Mesendoderm (in vitro differentiated cells): Measurements from ENCODE around the gene ARID1B.

Source experiments
- DNase-seq: peaks from one replicate; pipeline ENCODE4 v3.0.0; 2013
- H2AK5ac ChIP-seq: 2 replicates; pipeline ENCODE4 v1.6.1; 2013; ENCODE audit warnings: low read length, inconsistent platforms
- H2BK120ac ChIP-seq: 2 replicates; pipeline ENCODE4 v1.6.1; 2013; ENCODE audit warnings: low read depth, mild to moderate bottlenecking, low read length, moderate library complexity, mixed read lengths
- H2BK15ac ChIP-seq: replicated peaks from 2 replicates; pipeline ENCODE4 v1.6.1; 2013; ENCODE audit warnings: low read depth, mild to moderate bottlenecking, moderate library complexity
- H2BK5ac ChIP-seq: 2 replicates; pipeline ENCODE4 v1.6.1; 2013; ENCODE audit warnings: low read length, inconsistent platforms
- H3K18ac ChIP-seq: 2 replicates; pipeline ENCODE4 v1.6.1; 2013; ENCODE audit warnings: mild to moderate bottlenecking, low read length, mixed read lengths
- H3K23ac ChIP-seq: one replicate; pipeline ENCODE4 v1.6.1; 2013; ENCODE audit warnings: low read length
- H3K27ac ChIP-seq: 2 replicates; pipeline ENCODE4 v1.5.1; 2013; ENCODE audit warnings: low read depth, mild to moderate bottlenecking, inconsistent platforms, low read length, moderate library complexity
- H3K27me3 ChIP-seq: 2 replicates; pipeline ENCODE4 v1.6.1; 2013; ENCODE audit warnings: low read length, control low read depth, mild to moderate bottlenecking, inconsistent platforms; ENCODE audit not compliant: insufficient read depth, poor library complexity
- H3K36me3 ChIP-seq: 2 replicates; pipeline ENCODE4 v1.6.1; 2013; ENCODE audit warnings: low read length, inconsistent platforms; ENCODE audit not compliant: control insufficient read depth, insufficient read depth
- H3K4ac ChIP-seq: one replicate; pipeline ENCODE4 v1.6.1; 2013; ENCODE audit warnings: low read depth, mild to moderate bottlenecking, low read length, moderate library complexity
- H3K4me1 ChIP-seq: 2 replicates; pipeline ENCODE4 v1.6.1; 2013; ENCODE audit warnings: low read depth, low read length, inconsistent platforms; ENCODE audit not compliant: control insufficient read depth
- H3K4me2 ChIP-seq: 2 replicates; pipeline ENCODE4 v1.6.1; 2013; ENCODE audit warnings: low read length
- H3K4me3 ChIP-seq: 2 replicates; pipeline ENCODE4 v1.5.1; 2013; ENCODE audit warnings: mild to moderate bottlenecking, low read length
- H3K56ac ChIP-seq: one replicate; pipeline ENCODE4 v1.6.1; 2013; ENCODE audit warnings: low read length
- H3K79me1 ChIP-seq: 2 replicates; pipeline ENCODE4 v1.6.1; 2013; ENCODE audit warnings: low read length, inconsistent platforms
- H3K79me2 ChIP-seq: 2 replicates; pipeline ENCODE4 v1.6.1; 2013; ENCODE audit warnings: mild to moderate bottlenecking, low read length; ENCODE audit not compliant: control insufficient read depth, insufficient read depth
- H3K9ac ChIP-seq: 2 replicates; pipeline ENCODE4 v1.6.1; 2013; ENCODE audit warnings: low read length, inconsistent platforms
- H4K5ac ChIP-seq: one replicate; pipeline ENCODE4 v1.6.1; 2013; ENCODE audit warnings: low read length
- H4K8ac ChIP-seq: one replicate; pipeline ENCODE4 v1.6.1; 2013; ENCODE audit warnings: low read depth, mild to moderate bottlenecking, control low read depth, low read length, moderate library complexity
- WGBS: extraction: QIAGEN DNeasy Blood & Tissue Kit; methylation state at CpG from one replicate; pipeline ENCODE4 v1.1.7; 2013; ENCODE audit warnings: low lambda C conversion rate, missing lambda C conversion rate; ENCODE audit not compliant: insufficient coverage; ENCODE audit errors: extremely low coverage; 5-methylcytosine and 5-hydroxymethylcytosine counted together

The ARID1B gene

GRCh38 chr6:157123234-157123633, 346.1 kb downstream of the ARID1B start:
- WGBS: no CpG with 5 or more reads among the region's 6 CpGs
- Histone ChIP-seq H3K4me3 (no peak overlapping the region), H3K79me1 (peaks cover 5% of the 10 kb centered on the region), H3K18ac (no peak overlapping the region), H2BK5ac (no peak overlapping the region), H3K4me1 (no peaks in the 10 kb centered on the region), H2AK5ac (no peak overlapping the region), H3K4ac (no peak overlapping the region), H3K79me2 (no peaks in the 10 kb centered on the region), H3K4me2 (no peak overlapping the region), H2BK15ac (no peak overlapping the region), H3K23ac (no peak overlapping the region), H3K56ac (no peak overlapping the region), H4K5ac (no peak overlapping the region), H3K9ac (no peak overlapping the region), H3K27me3 (no peaks in the 10 kb centered on the region), H3K36me3 (no peaks in the 10 kb centered on the region), H3K27ac (no peak overlapping the region), H2BK120ac (no peak overlapping the region), H4K8ac (no peak overlapping the region)
- no peak for DNase-seq

- no peak overlapping the region for H4K5ac ChIP-seq
- H2BK5ac ChIP-seq: no peak overlapping the region
- H2BK15ac ChIP-seq: no peak overlapping the region
- H3K27ac ChIP-seq: no peak overlapping the region
- no peak overlapping the region for H3K9ac ChIP-seq
- no CpG with 5 or more reads among the region's 5 CpGs for whole genome bisulfite sequencing
- H3K23ac ChIP-seq: no peak overlapping the region
- H3K79me2 ChIP-seq: no peaks in the 10 kb centered on the region
- peaks cover 5% of the 10 kb centered on the region for H3K79me1 ChIP-seq
- no peak overlapping the region for H3K4me2 ChIP-seq
- no peaks in the 10 kb centered on the region for H3K27me3 ChIP-seq
- no peak overlapping the region for H2AK5ac ChIP-seq
- no peak overlapping the region for H3K4me3 ChIP-seq
- no peak overlapping the region for H4K8ac ChIP-seq
- no peak for DNase-seq
- H2BK120ac ChIP-seq: no peak overlapping the region
- H3K4me1 ChIP-seq: no peaks in the 10 kb centered on the region
- H3K36me3 ChIP-seq: no peaks in the 10 kb centered on the region
- H3K18ac ChIP-seq: no peak overlapping the region
- H3K56ac ChIP-seq: no peak overlapping the region
- H3K4ac ChIP-seq: no peak overlapping the region
These were observed 347.5 kb downstream of the ARID1B start for GRCh38 chr6:157124485-157125254.

GRCh38 chr6:157125531-157125930, 348.4 kb downstream of the ARID1B start:
- no peak overlapping the region for H3K23ac ChIP-seq
- H3K4me2 ChIP-seq: no peak overlapping the region
- H3K9ac ChIP-seq: no peak overlapping the region
- H3K4ac ChIP-seq: no peak overlapping the region
- no peaks in the 10 kb centered on the region for H3K36me3 ChIP-seq
- no peak overlapping the region for H2BK5ac ChIP-seq
- DNase-seq: no peak
- no peak overlapping the region for H2BK120ac ChIP-seq
- no peak overlapping the region for H4K8ac ChIP-seq
- H3K79me2 ChIP-seq: no peaks in the 10 kb centered on the region
- H4K5ac ChIP-seq: no peak overlapping the region
- no peak overlapping the region for H3K56ac ChIP-seq
- no peak overlapping the region for H3K27ac ChIP-seq
- no peaks in the 10 kb centered on the region for H3K4me1 ChIP-seq
- no CpG with 5 or more reads among the region's 7 CpGs for WGBS
- no peak overlapping the region for H3K18ac ChIP-seq
- H2AK5ac ChIP-seq: no peak overlapping the region
- no peak overlapping the region for H3K4me3 ChIP-seq
- H3K27me3 ChIP-seq: no peaks in the 10 kb centered on the region
- H2BK15ac ChIP-seq: no peak overlapping the region
- peaks cover 5% of the 10 kb centered on the region for H3K79me1 ChIP-seq

- Histone ChIP-seq H3K9ac (no peak overlapping the region), H3K4me3 (no peak overlapping the region), H3K79me1 (peaks cover 5% of the 10 kb centered on the region), H4K8ac (no peak overlapping the region), H3K18ac (no peak overlapping the region), H3K27me3 (no peaks in the 10 kb centered on the region), H3K79me2 (no peaks in the 10 kb centered on the region), H3K56ac (no peak overlapping the region), H3K36me3 (no peaks in the 10 kb centered on the region), H3K4me1 (no peaks in the 10 kb centered on the region), H3K23ac (no peak overlapping the region), H2BK5ac (no peak overlapping the region), H3K27ac (no peak overlapping the region), H4K5ac (no peak overlapping the region), H2BK120ac (no peak overlapping the region), H2BK15ac (no peak overlapping the region), H3K4me2 (no peak overlapping the region), H2AK5ac (no peak overlapping the region), H3K4ac (no peak overlapping the region)
- no peak for DNase-seq
- no CpG with 5 or more reads among the region's 11 CpGs for WGBS
These were observed 349.3 kb downstream of the ARID1B start for GRCh38 chr6:157126183-157127098.

GRCh38 chr6:157128235-157128775, 351.1 kb downstream of the ARID1B start:
- no peak overlapping the region for H3K4ac ChIP-seq
- no peak overlapping the region for H2BK5ac ChIP-seq
- no peaks in the 10 kb centered on the region for H3K36me3 ChIP-seq
- no peak overlapping the region for H2BK120ac ChIP-seq
- no peak overlapping the region for H3K27ac ChIP-seq
- H3K4me3 ChIP-seq: no peak overlapping the region
- no peaks in the 10 kb centered on the region for H3K27me3 ChIP-seq
- H2BK15ac ChIP-seq: no peak overlapping the region
- no peak overlapping the region for H3K4me2 ChIP-seq
- no peak overlapping the region for H3K18ac ChIP-seq
- WGBS: no CpG with 5 or more reads among the region's 5 CpGs
- H2AK5ac ChIP-seq: no peak overlapping the region
- DNase-seq: no peak
- H4K5ac ChIP-seq: no peak overlapping the region
- no peak overlapping the region for H3K23ac ChIP-seq
- H3K79me1 ChIP-seq: peaks cover 5% of the 10 kb centered on the region
- no peak overlapping the region for H3K9ac ChIP-seq
- no peak overlapping the region for H4K8ac ChIP-seq
- no peaks in the 10 kb centered on the region for H3K79me2 ChIP-seq
- H3K4me1 ChIP-seq: no peaks in the 10 kb centered on the region
- H3K56ac ChIP-seq: no peak overlapping the region
